MCF 10A (cell line): ENCODE results near the gene CAMTA1. TPM values are rescaled to one million over a fixed set of nuclear protein-coding genes. Genes with fewer than 3 reads are reported as not detected.

Source experiments
- BruUV-seq: library from RNA; stranded (reverse); fragments of 400-500 nt; replicated peaks from 2 replicates; lab custom pipeline; 2021; lab: Mats Ljungman, UMichigan
- CTCF ChIA-PET: fragments of 300-600 bp; sonication (Branson Sonifier 250); formaldehyde crosslinking; extraction: SDS; loops from one replicate; lab custom pipeline; 2021; ENCODE audit warnings: antibody characterized with exemption, inconsistent platforms; lab: Yijun Ruan, JAX
- POLR2A ChIA-PET: fragments of 300-600, 350-650 bp; sonication (Branson Sonifier 250); formaldehyde crosslinking; extraction: SDS; loops from one replicate; lab custom pipeline; 2020; ENCODE audit warnings: antibody characterized with exemption, inconsistent platforms; lab: Yijun Ruan, JAX
- DNase-seq: peaks from one replicate; pipeline ENCODE4 v3.0.0-alpha.2; 2018; ENCODE audit not compliant: unreplicated experiment
- H3K27ac Mint-ChIP-seq: one replicate; pipeline ENCODE4 v1.8.0; 2022; ENCODE audit warnings: mild to moderate bottlenecking, low read depth, mixed read lengths; ENCODE audit not compliant: unreplicated experiment
- H3K27me3 Mint-ChIP-seq: one replicate; pipeline ENCODE4 v1.8.0; 2022; ENCODE audit warnings: mixed read lengths; ENCODE audit not compliant: insufficient read depth, unreplicated experiment
- H3K36me3 Mint-ChIP-seq: one replicate; pipeline ENCODE4 v1.8.0; 2022; ENCODE audit warnings: mild to moderate bottlenecking, moderate library complexity, mixed read lengths; ENCODE audit not compliant: insufficient read depth, unreplicated experiment
- H3K4me1 Mint-ChIP-seq: one replicate; pipeline ENCODE4 v1.8.0; 2022; ENCODE audit warnings: mixed read lengths; ENCODE audit not compliant: insufficient read depth, unreplicated experiment
- H3K4me3 Mint-ChIP-seq: one replicate; pipeline ENCODE4 v1.8.0; 2022; ENCODE audit warnings: mild to moderate bottlenecking, moderate library complexity, mixed read lengths; ENCODE audit not compliant: unreplicated experiment
- H3K9me3 Mint-ChIP-seq: one replicate; pipeline ENCODE4 v1.8.0; 2022; ENCODE audit warnings: mixed read lengths; ENCODE audit not compliant: unreplicated experiment
- CTCF ChIP-seq: fragments of 200-600 bp; IDR thresholded peaks from one replicate; pipeline ENCODE4 v1.8.0; 2022; ENCODE audit warnings: antibody characterized with exemption, mild to moderate bottlenecking; ENCODE audit not compliant: unreplicated experiment
- intact Hi-C: fragments of 100-400 bp; cut with micrococcal nuclease; formaldehyde crosslinking; loops from 2 replicates; pipeline ENCODE4 v1.14.1; 2022
- total RNA-seq: library from RNA; stranded (reverse); gene quantifications from 2 replicates; pipeline ENCODE4 v1.2.3, GENCODE V29; 2022

The CAMTA1 gene
- total RNA-seq, 1 experiment from 2014 or later, result 74.1 TPM

GRCh38 chr1:6953907-6954364 is 168.7 kb downstream of the CAMTA1 start:
- CTCF ChIA-PET, result interaction anchor here (0.6 kb wide), 1 partner anchor 227 kb away, joined by 6 read pairs; no protein-coding TSS in a partner anchor

GRCh38 chr1:6954591-6954990 is 169.3 kb downstream of the CAMTA1 start:
- Mint-ChIP-seq H3K36me3 (no peaks in the 10 kb centered on the region), H3K4me3 (no peak overlapping the region), H3K27me3 (no peaks in the 10 kb centered on the region), H3K9me3 (no peaks in the 10 kb centered on the region), H3K4me1 (no peaks in the 10 kb centered on the region), H3K27ac (no peak overlapping the region)
- intact Hi-C loops, result no loop called here
- no peak for DNase-seq
- ChIA-PET CTCF (interaction anchor here (0.6 to 0.9 kb wide), 3 partner anchors 57 to 227 kb away, joined by 3 to 7 read pairs (median 6); no protein-coding TSS in a partner anchor), POLR2A (no interaction called here)
- BruUV-seq, result no TSS peak
- TF ChIP-seq CTCF, result no peak

More at GRCh38 chr1:6953907-6954364, 168.7 kb downstream of the CAMTA1 start:
- H3K4me1 Mint-ChIP-seq, result no peaks in the 10 kb centered on the region
- POLR2A ChIA-PET, result no interaction called here
- H3K9me3 Mint-ChIP-seq, result no peaks in the 10 kb centered on the region
- H3K27ac Mint-ChIP-seq, result no peak overlapping the region
- H3K36me3 Mint-ChIP-seq, result no peaks in the 10 kb centered on the region
- no peak for DNase-seq
- no peaks in the 10 kb centered on the region for H3K27me3 Mint-ChIP-seq
- intact Hi-C loops, result no loop called here
- BruUV-seq, result no TSS peak
- H3K4me3 Mint-ChIP-seq, result no peak overlapping the region
- TF ChIP-seq CTCF, result no peak

- Mint-ChIP-seq H3K27ac (no peak overlapping the region), H3K27me3 (no peaks in the 10 kb centered on the region), H3K4me1 (no peaks in the 10 kb centered on the region), H3K9me3 (no peaks in the 10 kb centered on the region), H3K36me3 (no peaks in the 10 kb centered on the region), H3K4me3 (no peak overlapping the region)
- BruUV-seq, result no TSS peak
- intact Hi-C loops, result no loop called here
- ChIA-PET POLR2A (no interaction called here), CTCF (interaction anchor here (0.6 to 0.9 kb wide), 2 partner anchors 88 to 1444 kb away, joined by 3 to 7 read pairs; no protein-coding TSS in a partner anchor)
- TF ChIP-seq CTCF, result no peak
- DNase-seq, result no peak
Measured at GRCh38 chr1:6955357-6956094, 170.3 kb downstream of the CAMTA1 start.

GRCh38 chr1:6956488-6957159 is 171.4 kb downstream of the CAMTA1 start:
- no peak for DNase-seq
- intact Hi-C loops, result no loop called here
- ChIA-PET CTCF (interaction anchor here (0.6 kb wide), 2 partner anchors 66 to 773 kb away, joined by 3 to 4 read pairs; no protein-coding TSS in a partner anchor), POLR2A (no interaction called here)
- H3K4me1 Mint-ChIP-seq, result peaks cover 7% of the 10 kb centered on the region
- no peak overlapping the region for H3K27ac Mint-ChIP-seq
- H3K36me3 Mint-ChIP-seq, result no peaks in the 10 kb centered on the region
- H3K4me3 Mint-ChIP-seq, result no peak overlapping the region
- no peak for TF ChIP-seq CTCF
- H3K9me3 Mint-ChIP-seq, result no peaks in the 10 kb centered on the region
- BruUV-seq, result no TSS peak
- no peaks in the 10 kb centered on the region for H3K27me3 Mint-ChIP-seq
